DMS153 treated with DMSO at 0.1 percent for 48 hours (cell line): ENCODE results near the gene USP49.

Experiments used
- DNase-seq: peaks from one replicate; lab custom pipeline; 2025; ENCODE audit not compliant: unreplicated experiment; lab: John Stamatoyannopoulos, UW

The USP49 gene

GRCh38 chr6:41877051-41877680 lies 18.0 kb downstream of the USP49 start:
- no peak for DNase-seq

- DNase-seq = no peak
Measured at GRCh38 chr6:41874741-41875140, 20.4 kb downstream of the USP49 start.

- DNase-seq = no peak
Measured at GRCh38 chr6:41872147-41872546, 23.0 kb downstream of the USP49 start.

- no peak for DNase-seq
Measured at GRCh38 chr6:41871691-41872090, 23.5 kb downstream of the USP49 start.

- no peak for DNase-seq
Measured at GRCh38 chr6:41859356-41859755, 35.8 kb downstream of the USP49 start.

GRCh38 chr6:41858703-41859102 lies 36.5 kb downstream of the USP49 start:
- no peak for DNase-seq

- DNase-seq = no peak
Measured at GRCh38 chr6:41850861-41851260, 44.3 kb downstream of the USP49 start.

- DNase-seq = peak; percentile 13
Measured at GRCh38 chr6:41846666-41847237, 48.4 kb downstream of the USP49 start.

GRCh38 chr6:41843178-41843577 lies 52.0 kb downstream of the USP49 start:
- no peak for DNase-seq

- DNase-seq = no peak
Measured at GRCh38 chr6:41840326-41840725, 54.8 kb downstream of the USP49 start.

- no peak for DNase-seq
Measured at GRCh38 chr6:41836660-41837052, 58.5 kb downstream of the USP49 start.

GRCh38 chr6:41836022-41836659 lies 59.0 kb downstream of the USP49 start:
- no peak for DNase-seq

- no peak for DNase-seq
Measured at GRCh38 chr6:41832263-41832662, 62.9 kb downstream of the USP49 start.

GRCh38 chr6:41826343-41827022 lies 68.7 kb downstream of the USP49 start:
- no peak for DNase-seq

GRCh38 chr6:41824571-41825569 lies 70.3 kb downstream of the USP49 start:
- DNase-seq = no peak

- DNase-seq = no peak
Measured at GRCh38 chr6:41823178-41823577, 72.0 kb downstream of the USP49 start.

GRCh38 chr6:41822021-41822420 lies 73.2 kb downstream of the USP49 start:
- DNase-seq = no peak

GRCh38 chr6:41821266-41821665 lies 73.9 kb downstream of the USP49 start:
- no peak for DNase-seq

- no peak for DNase-seq
Measured at GRCh38 chr6:41818271-41819054, 76.7 kb downstream of the USP49 start.

GRCh38 chr6:41815587-41815986 lies 79.6 kb downstream of the USP49 start:
- no peak for DNase-seq
